Activated T-cell treated with anti-CD3 and anti-CD28 coated beads for 4 hours (primary cell): Measurements from ENCODE around the gene KRTAP4-7.
"Not testable (repeated sequence)": the region's sequence is repeated elsewhere in the genome, so short reads cannot be mapped to it uniquely, and the experiment has no call there.

ENCODE experiments used
- DNase-seq: peaks from one replicate; pipeline ENCODE4 v3.0.0-alpha.2; 2020

KRTAP4-7 gene

GRCh38 chr17:41084100-41084856 is at the start of gene KRTAP4-7:
KRTAP4-7 (plus strand) TSS chr17:41084150; CDS start chr17:41084207, 57 bp downstream.
- DNase-seq = not testable (repeated sequence)

GRCh38 chr17:41034346-41034935 is 49.5 kb upstream of the KRTAP4-7 start, which contains the start of gene KRTAP1-3:
KRTAP1-3 (minus strand) TSS chr17:41034874; CDS start chr17:41034821, 53 bp downstream.
- DNase-seq = not testable (repeated sequence)

GRCh38 chr17:41037853-41038350 is 46.0 kb upstream of the KRTAP4-7 start:
- no peak for DNase-seq

GRCh38 chr17:41040783-41041571 is 43.0 kb upstream of the KRTAP4-7 start, which contains the start of gene KRTAP1-1:
KRTAP1-1 (minus strand) TSS chr17:41041450; CDS start chr17:41041397, 53 bp downstream.
- DNase-seq = not testable (repeated sequence)

GRCh38 chr17:41042953-41043352 is 41.0 kb upstream of the KRTAP4-7 start:
- no peak for DNase-seq

- not testable (repeated sequence) for DNase-seq
Measured at GRCh38 chr17:41046735-41047465, 37.0 kb upstream of the KRTAP4-7 start, which contains the start of gene KRTAP2-1. KRTAP2-1 (minus strand) TSS chr17:41047316; CDS start chr17:41047267, 49 bp downstream.

- DNase-seq = no peak
Measured at GRCh38 chr17:41048441-41048840, 35.5 kb upstream of the KRTAP4-7 start.

- no peak for DNase-seq
Measured at GRCh38 chr17:41049110-41049509, 34.8 kb upstream of the KRTAP4-7 start.

GRCh38 chr17:41052566-41052965 is 31.4 kb upstream of the KRTAP4-7 start:
- DNase-seq = no peak

GRCh38 chr17:41054025-41054424 is 29.9 kb upstream of the KRTAP4-7 start:
- DNase-seq = no peak

- not testable (repeated sequence) for DNase-seq
Measured at GRCh38 chr17:41054556-41054955, 29.4 kb upstream of the KRTAP4-7 start.

- DNase-seq = not testable (repeated sequence)
Measured at GRCh38 chr17:41055130-41055529, 28.8 kb upstream of the KRTAP4-7 start, which contains the start of gene KRTAP2-2. KRTAP2-2 (minus strand) TSS chr17:41055230; CDS start chr17:41055211, 19 bp downstream.

- DNase-seq = no peak
Measured at GRCh38 chr17:41057547-41057946, 26.4 kb upstream of the KRTAP4-7 start.

GRCh38 chr17:41058741-41059140 is 25.2 kb upstream of the KRTAP4-7 start:
- DNase-seq = no peak

- not testable (repeated sequence) for DNase-seq
Measured at GRCh38 chr17:41059276-41060051, 24.5 kb upstream of the KRTAP4-7 start.

- DNase-seq = no peak
Measured at GRCh38 chr17:41060052-41060604, 23.8 kb upstream of the KRTAP4-7 start, which contains the start of gene KRTAP2-3. KRTAP2-3 (minus strand) TSS chr17:41060114; CDS start chr17:41060050, 64 bp downstream.

- no peak for DNase-seq
Measured at GRCh38 chr17:41061964-41062363, 22.0 kb upstream of the KRTAP4-7 start.

- no peak for DNase-seq
Measured at GRCh38 chr17:41063449-41063848, 20.5 kb upstream of the KRTAP4-7 start.

- DNase-seq = no peak
Measured at GRCh38 chr17:41064301-41064700, 19.6 kb upstream of the KRTAP4-7 start.

GRCh38 chr17:41065016-41065689 is 18.8 kb upstream of the KRTAP4-7 start:
- DNase-seq = not testable (repeated sequence)
